Cortex of kidney (tissue), 1 donor: ENCODE results near the gene SART1.
"Not testable (repeated sequence)": the region's sequence is repeated elsewhere in the genome, so short reads cannot be mapped to it uniquely, and the experiment has no call there.

Experiments used
- DNase-seq: peaks from one replicate; lab custom pipeline; 2025; lab: John Stamatoyannopoulos, UW

The SART1 gene

DNA sequence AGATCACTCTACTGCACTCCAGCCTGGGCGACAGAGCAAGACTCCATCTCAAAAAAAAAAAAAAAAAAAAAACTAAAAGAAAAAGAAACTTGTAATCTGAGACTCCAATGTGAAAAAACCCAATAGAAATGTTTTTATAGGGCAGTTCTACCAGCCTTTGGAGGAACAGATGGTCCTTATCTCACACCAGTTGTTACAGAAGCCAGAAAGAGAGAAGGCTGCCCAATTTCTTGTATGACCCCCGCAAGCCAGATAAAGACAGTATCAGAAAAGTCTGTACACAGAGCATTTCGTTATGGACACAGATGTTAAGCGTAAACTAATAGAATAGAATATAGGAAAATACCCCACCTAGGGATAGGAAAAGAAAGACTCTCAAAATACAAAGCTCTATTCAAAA is 27.5 kb upstream of the SART1 start:
- no peak for DNase-seq

DNA sequence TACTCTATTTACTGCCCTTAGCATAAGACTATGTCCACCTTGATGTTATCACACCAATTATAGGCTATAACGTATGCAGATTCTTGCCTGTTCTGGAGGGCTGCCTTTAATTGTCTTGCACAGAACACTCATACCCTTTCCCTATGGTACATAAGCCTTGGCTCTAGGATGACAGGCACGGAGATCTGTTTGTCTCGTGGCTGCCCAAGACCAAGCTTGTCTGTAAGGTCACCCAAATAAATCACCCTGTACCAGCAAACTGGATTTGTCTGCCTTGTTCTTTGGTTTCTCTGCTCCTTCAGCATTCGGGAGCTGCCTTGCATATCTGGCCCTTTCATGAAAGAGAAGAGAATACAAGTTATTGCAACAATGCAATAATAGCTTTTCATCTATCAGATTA is 23.8 kb upstream of the SART1 start:
- no peak for DNase-seq

DNA sequence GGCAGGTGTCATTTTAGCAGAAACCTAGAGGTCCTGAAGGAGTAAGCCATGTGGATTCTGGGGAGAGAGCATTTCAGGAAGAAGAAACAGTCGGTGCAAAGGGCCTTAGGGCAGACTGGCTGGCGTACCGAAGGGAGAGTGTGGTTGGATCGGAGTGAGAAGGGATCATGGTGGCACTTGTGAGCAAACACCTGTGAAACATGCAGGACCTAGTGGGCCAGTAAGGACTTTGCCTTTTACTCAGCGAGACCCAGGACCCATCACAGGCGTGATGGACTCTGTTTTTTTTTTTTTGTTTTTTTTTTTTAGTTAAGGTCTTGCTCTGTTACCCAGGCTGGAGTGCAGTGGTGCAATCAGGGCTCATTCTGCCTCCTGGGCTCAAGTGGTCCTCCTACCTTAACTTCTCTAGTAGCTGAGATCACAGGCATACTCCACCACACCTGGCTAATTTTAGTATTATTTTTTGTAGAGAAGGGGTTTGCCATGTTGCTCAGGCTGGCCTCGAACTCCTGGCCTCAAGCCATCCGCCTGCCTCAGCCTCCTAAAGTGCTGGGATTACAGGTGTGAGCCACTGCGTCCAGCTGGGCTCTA is 19.7 kb upstream of the SART1 start:
- DNase-seq, result no peak

DNA sequence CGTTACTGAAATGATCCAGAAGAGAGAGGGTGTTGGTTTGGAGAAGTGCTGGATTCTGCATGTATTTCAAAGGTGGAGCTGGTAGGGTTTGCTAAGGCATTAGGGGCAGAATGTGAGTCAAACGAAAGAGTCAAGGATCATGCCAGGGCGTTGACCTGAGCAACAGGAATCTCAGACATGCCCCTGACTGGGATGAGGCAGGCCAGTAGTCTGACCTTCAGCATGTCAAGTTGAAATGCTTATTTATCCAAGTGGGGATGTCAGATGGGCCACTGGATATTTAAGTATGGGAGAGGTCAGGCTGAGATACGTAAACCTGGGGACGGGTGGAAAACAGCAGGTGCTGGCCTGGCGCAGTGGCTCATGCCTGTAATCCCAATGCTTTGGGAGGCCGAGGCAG is 19.0 kb upstream of the SART1 start:
- DNase-seq, result no peak

DNA sequence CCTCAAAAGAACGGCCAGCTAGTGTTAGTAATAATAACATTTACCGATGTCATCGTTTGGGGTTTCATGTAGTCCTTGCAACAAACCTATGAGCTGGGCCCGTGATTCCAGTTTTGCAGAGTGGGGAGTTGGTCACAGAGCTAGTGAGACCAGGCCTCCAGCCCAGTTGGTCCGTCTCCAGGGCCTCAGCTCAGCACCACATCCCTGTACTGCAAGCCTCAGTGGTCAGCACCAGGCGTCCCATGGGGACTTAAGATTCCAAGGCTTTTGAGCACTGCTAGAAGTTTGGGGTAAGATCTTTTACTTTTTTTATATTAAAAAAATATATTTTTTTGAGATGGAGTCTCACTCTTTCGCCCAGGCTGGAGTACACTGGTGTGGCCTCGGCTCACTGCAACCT is 17.3 kb upstream of the SART1 start:
- DNase-seq, result no peak

DNA sequence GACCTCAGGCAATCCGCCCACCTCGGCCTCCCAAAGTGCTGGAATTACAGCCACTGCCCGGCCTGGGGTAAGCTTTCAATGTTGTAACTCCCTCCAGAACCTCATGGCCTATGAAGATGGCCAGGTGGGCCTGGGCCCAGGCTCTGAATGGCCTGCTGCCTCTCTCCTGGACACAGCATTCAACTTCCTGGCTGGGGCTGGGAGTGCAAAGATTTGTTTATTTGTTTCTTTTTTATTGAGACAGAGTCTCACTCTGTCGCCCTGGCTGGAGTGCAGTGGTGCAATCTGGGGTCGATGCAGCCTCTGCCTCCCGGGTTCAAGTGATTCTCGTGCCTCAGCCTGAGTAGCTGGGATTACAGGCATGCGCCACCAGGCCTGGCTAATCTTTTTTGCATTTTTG is 16.8 kb upstream of the SART1 start:
- DNase-seq, result no peak

DNA sequence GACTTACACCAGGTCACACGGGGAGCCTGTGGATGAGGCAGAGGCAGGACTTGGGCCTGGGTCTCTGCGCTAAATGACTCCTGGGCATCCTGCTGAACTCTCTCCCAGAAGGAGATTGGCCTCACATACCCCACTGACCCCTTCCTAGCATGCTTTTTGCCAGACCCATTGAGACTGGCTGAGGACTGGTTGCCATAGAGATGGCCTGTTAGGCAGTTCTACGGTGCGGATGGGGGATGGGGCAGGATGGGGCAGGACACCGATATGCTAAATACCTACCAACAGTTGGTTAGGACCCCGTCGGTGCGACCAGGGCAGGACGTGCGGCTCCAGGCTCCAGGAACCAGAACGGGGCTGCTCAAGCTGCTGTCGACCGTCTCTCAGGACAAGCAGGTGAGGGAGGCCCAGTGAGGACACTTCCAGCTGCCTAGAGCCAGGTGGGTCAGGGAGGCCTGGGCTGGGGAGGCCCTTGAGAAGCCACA is 16.1 kb upstream of the SART1 start, which contains the start of gene TSGA10IP:
Gene TSGA10IP (plus strand): TSS at position 51 of the 482 bp plus-strand sequence. CDS start 196 bp downstream, at position 247.
- no peak for DNase-seq

DNA sequence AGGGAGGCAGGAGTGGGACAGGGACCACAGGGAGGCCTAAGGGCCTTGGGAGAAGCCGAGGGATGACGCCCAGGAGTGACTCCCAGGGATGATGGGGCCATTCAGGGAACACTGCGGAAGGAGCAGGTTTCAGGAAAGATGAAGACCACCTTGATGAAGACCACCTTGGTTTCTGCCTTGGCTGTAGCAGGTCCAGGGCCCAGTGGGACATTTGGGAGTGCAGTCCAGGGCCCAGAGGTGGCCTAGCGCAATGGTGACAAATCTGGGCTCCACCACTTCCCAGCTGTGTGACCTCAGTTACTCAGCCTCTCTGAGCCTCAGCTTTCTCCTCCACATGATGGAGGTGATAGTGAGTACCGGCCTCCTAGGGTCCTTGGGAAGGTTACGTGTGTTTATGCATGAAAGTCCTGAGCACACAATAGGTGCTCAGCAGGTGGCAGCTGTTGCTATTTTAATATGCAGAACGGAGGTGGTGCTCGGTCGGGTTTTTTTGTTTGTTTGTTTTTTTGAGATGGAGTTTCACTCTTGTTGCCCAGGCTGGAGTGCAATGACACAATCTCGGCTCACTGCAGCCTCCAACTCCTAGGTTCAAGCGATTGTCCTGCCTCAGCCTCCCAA is 15.5 kb upstream of the SART1 start:
- no peak for DNase-seq

DNA sequence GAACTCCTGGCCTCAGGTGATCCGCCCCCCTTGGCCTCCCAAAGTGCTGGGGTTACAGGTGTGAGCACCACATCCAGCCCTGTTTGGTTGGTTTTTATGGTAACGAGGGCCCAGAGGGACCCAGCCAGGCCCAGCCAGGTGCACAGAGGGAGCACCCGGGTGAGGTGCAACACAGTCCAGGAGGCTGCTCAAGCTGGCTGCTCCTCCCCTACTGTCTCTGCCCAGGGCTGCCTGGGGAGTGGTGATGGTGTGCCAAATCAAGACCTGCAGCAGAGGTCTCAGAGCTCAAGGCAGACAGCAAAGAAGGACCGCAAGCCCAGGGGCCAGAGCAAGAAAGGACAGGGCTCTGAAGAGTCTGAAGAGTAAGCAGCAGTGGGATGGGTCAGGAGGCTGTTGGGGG is 14.9 kb upstream of the SART1 start:
- no peak for DNase-seq

DNA sequence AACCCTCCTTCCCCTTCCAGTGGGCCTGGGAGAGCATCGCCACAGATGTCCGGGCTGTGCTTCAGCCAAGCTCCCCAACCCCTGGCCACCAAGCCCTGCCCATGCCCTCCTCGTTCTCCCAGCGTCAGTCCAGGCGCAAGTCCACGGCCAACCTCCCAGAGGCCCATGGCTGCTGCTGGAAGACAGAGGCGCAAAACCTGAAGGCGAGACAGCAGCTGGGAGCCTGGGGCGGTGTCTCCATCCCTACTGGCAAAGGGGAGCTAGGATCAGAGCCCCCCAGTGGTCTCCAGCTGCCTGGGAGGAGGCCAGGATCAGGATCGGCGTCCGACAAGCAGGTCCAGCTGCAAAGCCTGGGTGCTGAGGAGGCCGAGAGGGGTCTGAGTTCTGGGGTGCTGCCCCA is 14.4 kb upstream of the SART1 start:
- DNase-seq, result no peak

DNA sequence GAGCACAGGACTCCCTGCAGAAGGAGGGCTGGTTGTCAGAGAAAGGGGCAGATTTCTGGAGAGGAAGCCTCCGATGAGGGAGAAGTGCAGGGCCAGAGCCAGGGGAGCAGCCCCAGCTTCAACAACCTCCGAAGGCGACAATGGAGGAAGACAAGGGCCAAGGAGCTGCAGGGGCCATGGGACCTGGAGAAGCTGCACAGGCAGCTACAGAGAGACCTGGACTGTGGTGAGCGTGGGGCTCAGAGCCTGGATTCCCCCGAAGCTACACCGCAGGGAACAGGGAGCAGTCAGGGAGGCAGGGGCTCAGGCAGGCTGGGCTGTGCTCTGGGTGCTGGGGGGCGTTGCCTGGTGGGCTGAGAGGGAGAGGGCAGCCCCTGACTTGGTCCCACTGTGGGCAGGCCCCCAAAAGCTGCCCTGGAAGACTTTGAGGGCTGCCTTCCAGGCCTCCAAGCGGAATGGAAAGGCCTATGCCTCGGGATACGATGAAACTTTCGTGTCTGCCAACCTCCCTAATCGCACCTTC is 13.9 kb upstream of the SART1 start:
- DNase-seq, result no peak

DNA sequence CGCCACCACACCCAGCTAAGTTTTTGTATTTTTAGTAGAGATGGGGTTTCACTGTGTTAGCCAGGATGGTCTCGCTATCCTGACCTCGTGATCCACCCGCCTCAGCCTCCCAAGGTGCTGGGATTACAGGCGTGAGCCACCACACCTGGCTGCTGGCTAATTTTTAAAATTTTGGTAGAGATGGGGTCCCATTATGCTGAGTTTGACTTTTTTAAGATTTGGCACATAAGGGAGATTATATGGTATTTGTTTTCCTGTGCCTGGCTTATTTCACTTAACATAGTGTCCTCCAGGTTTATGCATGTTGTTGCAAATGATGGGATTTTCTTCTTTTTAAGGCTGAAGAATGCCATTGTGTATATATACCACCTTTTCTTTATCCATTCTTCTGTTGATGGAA is 10.8 kb upstream of the SART1 start:
- DNase-seq, result not testable (repeated sequence)

DNA sequence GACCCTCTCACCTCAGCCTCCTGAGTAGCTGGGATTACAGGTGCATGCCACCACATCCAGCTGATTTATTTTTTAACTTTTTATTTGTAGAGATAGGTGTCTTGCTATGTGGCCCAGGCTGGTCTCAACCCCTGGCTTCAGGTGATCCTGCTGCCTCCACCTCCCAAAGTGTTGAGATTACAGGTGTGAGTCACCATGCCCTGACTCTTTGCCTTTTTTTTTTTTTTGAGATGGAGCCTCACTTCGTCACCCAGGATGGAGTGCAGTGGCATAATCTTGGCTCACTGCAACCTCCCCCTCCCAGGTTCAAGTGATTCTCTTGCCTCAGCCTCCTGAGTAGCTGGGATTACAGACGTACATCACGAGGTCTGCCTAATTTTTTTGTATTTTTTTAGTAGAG is 9.9 kb upstream of the SART1 start:
- DNase-seq, result not testable (repeated sequence)

DNA sequence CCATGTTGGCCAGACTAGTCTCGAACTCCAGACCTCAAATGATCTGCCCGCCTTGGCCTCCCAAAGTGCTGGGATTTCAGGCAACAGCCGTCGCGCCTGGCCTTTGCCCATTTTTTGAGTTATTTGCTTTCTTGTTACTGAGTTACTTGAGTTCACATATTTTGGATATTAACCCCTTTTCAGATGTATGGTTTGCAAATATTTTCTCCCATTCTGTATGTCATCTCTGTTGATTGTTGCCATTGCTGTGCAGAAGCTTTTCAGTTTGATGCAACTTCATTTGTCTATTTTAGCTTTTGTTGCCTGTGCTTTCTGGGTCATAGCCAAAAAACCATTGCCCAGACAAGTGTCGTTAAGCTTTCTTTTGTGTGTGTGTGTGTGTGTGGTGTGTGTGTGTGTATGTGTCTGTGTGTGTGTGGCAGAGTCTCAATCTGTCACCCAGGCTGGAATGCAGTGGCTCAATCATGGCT is 9.4 kb upstream of the SART1 start:
- no peak for DNase-seq

DNA sequence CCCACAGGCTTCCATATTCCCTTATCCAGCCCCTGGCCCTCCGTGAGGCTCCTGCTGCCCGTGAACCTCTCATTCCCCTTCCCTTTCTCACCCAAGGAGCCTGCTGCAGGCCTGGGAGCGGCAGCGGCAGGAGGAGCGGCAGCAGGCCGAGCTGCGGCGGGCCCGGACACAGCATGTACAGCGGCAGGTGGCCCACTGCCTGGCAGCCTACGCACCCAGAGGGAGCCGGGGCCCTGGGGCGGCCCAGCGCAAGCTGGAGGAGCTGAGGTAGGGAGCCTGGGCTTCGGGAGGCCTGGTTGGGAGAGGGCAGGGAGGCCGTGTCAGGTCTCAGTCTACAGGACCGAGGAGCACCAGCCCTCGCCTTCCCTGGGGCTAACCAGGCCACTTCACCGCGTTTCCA is 8.1 kb upstream of the SART1 start:
- DNase-seq, result no peak

DNA sequence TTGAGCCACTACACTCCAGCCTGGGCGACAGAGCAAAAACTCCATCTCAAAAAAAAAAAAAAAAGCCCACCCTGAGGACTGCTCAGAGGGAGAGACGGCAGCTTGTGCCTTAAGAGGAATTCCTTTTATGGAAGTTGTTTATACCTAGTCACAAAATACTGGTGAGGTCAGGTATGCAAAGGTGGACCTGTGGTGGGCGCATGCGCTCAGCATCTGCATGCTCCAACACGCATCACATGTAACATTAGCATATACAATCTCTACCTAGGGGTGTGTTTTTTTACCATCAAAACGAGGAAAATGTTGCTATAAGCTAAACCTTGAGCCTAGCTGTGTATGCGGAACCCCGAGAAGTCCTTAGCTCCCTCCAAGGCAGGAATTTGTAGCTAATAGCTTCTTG is 6.8 kb upstream of the SART1 start:
- no peak for DNase-seq

DNA sequence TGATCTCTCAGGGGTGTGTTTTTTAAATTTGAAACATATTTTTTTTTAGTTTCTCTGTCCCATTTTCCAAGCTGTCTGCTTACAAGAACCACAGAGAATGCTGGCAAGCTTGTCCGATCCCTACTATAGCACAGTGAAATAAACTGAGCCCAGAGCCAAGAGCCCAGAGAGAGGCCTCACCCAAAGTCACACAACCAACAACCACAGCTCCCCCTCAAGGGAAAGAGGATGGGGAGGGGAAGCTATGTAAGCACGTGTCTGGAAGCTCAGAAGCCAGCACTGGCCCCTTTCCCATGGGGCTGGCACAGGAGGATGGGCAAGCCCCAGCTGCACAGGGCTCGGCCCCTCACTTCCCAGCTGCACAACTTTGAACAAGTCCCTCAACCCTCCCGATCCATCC is 3.2 kb upstream of the SART1 start:
- no peak for DNase-seq

DNA sequence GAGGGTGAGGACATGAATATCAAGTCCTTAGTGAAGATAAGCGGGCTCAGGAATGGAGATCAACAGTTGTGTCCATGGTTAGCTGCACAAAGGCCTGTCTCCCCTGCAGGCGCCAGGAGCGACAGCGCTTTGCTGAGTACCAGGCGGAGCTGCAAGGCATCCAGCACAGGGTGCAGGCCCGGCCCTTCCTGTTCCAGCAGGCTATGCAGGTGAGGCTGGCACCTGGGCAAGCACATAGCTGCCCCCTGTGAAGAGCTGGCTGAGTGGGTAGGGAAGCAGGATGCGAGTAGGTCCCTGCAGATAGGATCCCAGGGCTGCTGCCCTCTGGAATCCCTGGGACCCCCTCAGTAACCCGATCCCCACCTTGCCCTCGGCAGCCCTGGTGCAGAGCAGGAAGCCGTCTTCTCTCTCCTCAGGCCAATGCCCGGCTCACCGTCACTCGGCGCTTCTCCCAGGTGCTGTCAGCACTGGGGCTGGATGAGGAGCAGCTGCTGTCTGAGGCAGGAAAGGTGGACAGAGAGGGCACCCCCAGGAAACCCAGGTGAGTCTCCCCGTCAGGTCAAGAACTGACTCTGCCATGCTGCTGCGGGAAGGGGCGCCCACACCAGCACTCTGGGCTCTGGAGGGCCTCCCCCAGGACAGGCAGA is 2.6 kb upstream of the SART1 start:
- no peak for DNase-seq

DNA sequence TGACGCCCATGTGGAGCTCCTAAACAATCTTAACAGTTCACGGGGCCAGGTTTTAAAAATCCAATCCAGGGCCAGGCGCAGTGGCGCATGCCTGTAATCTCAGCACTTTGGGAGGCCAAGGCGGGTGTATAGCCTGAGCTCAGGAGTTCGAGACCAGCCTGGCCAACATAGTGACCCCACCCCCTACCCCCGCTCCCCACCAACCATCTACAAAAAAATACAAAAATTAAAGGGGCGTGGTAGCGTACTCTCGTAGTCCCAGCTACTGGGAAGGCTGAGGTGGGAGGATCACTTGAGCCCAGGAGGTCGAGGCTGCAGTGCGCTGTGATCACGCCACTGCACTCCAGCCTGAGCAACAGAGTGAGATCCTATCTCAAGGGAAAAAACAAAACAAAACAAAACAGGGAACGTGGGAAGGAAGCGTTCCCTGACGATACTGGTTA is 689 bp upstream of the SART1 start:
- no peak for DNase-seq

DNA sequence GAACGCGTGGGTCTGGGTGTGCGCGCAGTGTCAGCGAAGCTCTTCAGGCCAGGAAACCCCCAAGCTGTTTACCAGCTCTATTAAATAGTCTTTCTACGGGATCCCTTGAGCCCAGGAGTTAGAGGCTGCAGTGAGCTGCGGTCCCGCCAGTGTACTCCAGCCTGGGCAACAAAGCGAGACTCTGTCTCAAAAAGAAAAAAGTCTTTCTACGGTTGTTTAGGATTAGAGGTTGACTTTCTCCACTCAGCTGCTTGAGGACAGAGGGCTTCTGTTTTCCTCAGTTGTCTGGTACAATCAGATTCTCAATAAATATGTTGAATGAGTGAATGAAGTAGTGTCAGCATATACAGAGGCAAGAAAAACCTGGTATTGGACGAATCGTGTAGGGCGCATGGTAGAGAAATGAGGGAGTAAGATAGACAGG is 619 bp downstream of the SART1 start:
- no peak for DNase-seq

DNA sequence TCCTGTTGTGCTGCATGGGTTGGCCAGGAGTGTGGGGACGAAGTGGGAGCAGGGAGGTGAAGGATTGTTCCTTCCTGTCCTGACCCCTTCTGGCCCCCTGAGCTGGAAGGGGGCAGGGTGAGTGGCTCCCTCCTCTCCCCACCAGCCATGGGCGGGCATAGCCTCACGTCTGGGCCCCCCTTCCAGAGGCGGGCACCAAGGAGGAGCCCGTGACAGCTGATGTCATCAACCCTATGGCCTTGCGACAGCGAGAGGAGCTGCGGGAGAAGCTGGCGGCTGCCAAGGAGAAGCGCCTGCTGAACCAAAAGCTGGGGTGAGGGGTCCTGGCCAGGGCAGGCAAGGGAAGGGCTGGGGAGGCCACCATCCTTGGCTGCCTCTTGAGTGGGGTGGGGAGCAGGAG is 3.4 kb downstream of the SART1 start:
- no peak for DNase-seq

DNA sequence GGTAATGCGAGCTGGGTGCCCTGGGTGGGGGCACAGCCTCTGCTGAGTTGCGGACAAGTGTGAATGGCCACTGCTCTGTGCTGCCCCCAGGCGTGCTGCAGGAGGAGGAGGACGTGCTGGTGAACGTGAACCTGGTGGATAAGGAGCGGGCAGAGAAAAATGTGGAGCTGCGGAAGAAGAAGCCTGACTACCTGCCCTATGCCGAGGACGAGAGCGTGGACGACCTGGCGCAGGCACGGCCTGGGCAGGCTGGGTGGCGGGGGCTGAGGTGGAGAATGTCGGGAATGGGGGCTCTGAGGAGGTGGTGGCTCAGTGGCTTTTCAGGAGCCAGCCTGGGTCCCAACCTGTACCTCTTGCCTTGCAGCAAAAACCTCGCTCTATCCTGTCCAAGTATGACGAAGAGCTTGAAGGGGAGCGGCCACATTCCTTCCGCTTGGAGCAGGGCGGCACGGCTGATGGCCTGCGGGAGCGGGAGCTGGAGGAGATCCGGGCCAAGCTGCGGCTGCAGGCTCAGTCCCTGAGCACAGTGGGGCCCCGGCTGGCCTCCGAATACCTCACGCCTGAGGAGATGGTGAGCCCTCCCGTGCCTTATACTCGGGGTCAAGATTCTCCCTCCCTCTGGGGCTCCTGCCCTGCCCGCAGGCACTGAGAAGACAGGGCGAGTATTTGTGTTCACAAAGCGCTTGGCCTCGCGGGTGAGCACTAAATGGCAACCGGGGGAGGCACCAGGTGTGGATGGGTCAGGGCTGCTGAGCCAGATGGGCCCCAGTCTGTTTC is 4.6 kb downstream of the SART1 start:
- no peak for DNase-seq
